HG02943 (cell line): ENCODE data around the gene C11orf16.
"Not testable (repeated sequence)": the region's sequence is repeated elsewhere in the genome, so short reads cannot be mapped to it uniquely, and the experiment has no call there.

Experiments used
- ATAC-seq: cut with Tn5 transposase; IDR thresholded peaks from one replicate; pipeline ENCODE4 v1.9.1; 2021; ENCODE audit warnings: mild to moderate bottlenecking, low read depth, moderate library complexity; ENCODE audit not compliant: unreplicated experiment

C11orf16 gene

GRCh38 chr11:8937159-8937558 is 4.4 kb upstream of the C11orf16 start:
- no peak for ATAC-seq

- not testable (repeated sequence) for ATAC-seq
Measured at GRCh38 chr11:8935789-8936188, 3.0 kb upstream of the C11orf16 start.

GRCh38 chr11:8934742-8935488 is 2.2 kb upstream of the C11orf16 start:
- ATAC-seq, result no peak

- no peak for ATAC-seq
Measured at GRCh38 chr11:8933931-8934330, 1.2 kb upstream of the C11orf16 start.

GRCh38 chr11:8930456-8931175 is 2.1 kb downstream of the C11orf16 start:
- ATAC-seq, result no peak

- ATAC-seq, result no peak
Measured at GRCh38 chr11:8928981-8929615, 3.6 kb downstream of the C11orf16 start.

- ATAC-seq, result no peak
Measured at GRCh38 chr11:8928205-8928604, 4.5 kb downstream of the C11orf16 start.

- ATAC-seq, result no peak
Measured at GRCh38 chr11:8927233-8927632, 5.5 kb downstream of the C11orf16 start.

- no peak for ATAC-seq
Measured at GRCh38 chr11:8926236-8926635, 6.5 kb downstream of the C11orf16 start.

- no peak for ATAC-seq
Measured at GRCh38 chr11:8925711-8926110, 7.0 kb downstream of the C11orf16 start.

- no peak for ATAC-seq
Measured at GRCh38 chr11:8922691-8923090, 10.1 kb downstream of the C11orf16 start.

- no peak for ATAC-seq
Measured at GRCh38 chr11:8917157-8917825, 15.5 kb downstream of the C11orf16 start.

GRCh38 chr11:8914661-8915018 is 18.1 kb downstream of the C11orf16 start:
- ATAC-seq, result no peak

GRCh38 chr11:8913961-8914660 is 18.6 kb downstream of the C11orf16 start:
- ATAC-seq, result no peak

GRCh38 chr11:8911029-8911823 is 21.5 kb downstream of the C11orf16 start, which contains the start of gene AKIP1:
AKIP1 (plus strand) TSS chr11:8911189; CDS start chr11:8911450, 261 bp downstream.
- ATAC-seq, result peak; percentile 61

GRCh38 chr11:8910649-8911026 is 22.1 kb downstream of the C11orf16 start:
- ATAC-seq, result peak; percentile 16

- no peak for ATAC-seq
Measured at GRCh38 chr11:8908099-8908498, 24.6 kb downstream of the C11orf16 start.

GRCh38 chr11:8907116-8907515 is 25.6 kb downstream of the C11orf16 start:
- no peak for ATAC-seq

- ATAC-seq, result no peak
Measured at GRCh38 chr11:8905528-8906165, 27.1 kb downstream of the C11orf16 start.
